Upper lobe of right lung (tissue), 1 donor: ENCODE measurements around the gene C11orf52. TPM values are rescaled to one million over a fixed set of nuclear protein-coding genes. Genes with fewer than 3 reads are reported as not detected.

ENCODE experiments used
- ATAC-seq: fragments of 200-7000 bp; cut with Tn5 transposase; one replicate; pipeline ENCODE4 v1.9.1; 2020; ENCODE audit warnings: mild to moderate bottlenecking, moderate library complexity
- DNase-seq: peaks from one replicate; pipeline ENCODE4 v3.0.0-alpha.2; 2020
- H3K27ac ChIP-seq: fragments of 200-600 bp; one replicate; pipeline ENCODE4 v1.8.0; 2022
- H3K27me3 ChIP-seq: fragments of 200-600 bp; one replicate; pipeline ENCODE4 v1.8.0; 2022; ENCODE audit warnings: mild to moderate bottlenecking
- H3K36me3 ChIP-seq: fragments of 200-600 bp; one replicate; pipeline ENCODE4 v1.8.0; 2022
- H3K4me1 ChIP-seq: fragments of 200-600 bp; one replicate; pipeline ENCODE4 v1.8.0; 2022
- H3K4me3 ChIP-seq: fragments of 200-600 bp; one replicate; pipeline ENCODE4 v1.8.0; 2022; ENCODE audit warnings: mild to moderate bottlenecking
- H3K9me3 ChIP-seq: fragments of 200-600 bp; one replicate; pipeline ENCODE4 v1.8.0; 2022
- CTCF ChIP-seq: fragments of 200-600 bp; IDR thresholded peaks from one replicate; pipeline ENCODE4 v1.8.0; 2022; ENCODE audit warnings: antibody characterized with exemption
- intact Hi-C: fragments of 100-400 bp; cut with DNase I; formaldehyde crosslinking; loops from one replicate; pipeline ENCODE4 v1.11.0; 2022
- total RNA-seq: library from RNA; stranded (reverse); fragmentation: NEBNext Ultra II Directional; extraction: Animal tissue kit (Norgen Biotek cat#: 25700); gene quantifications from one replicate; pipeline ENCODE4 v1.2.1, GENCODE V29; 2021
- donor health status: DM: no; HTN: yes; CAD: no; lungs with severe emphysema.

The C11orf52 gene
- total RNA-seq, 1 donor from 2014 or later: 9.8 TPM

- no peak for DNase-seq
- Histone ChIP-seq H3K4me3 (no peak overlapping the region), H3K36me3 (no peaks in the 10 kb centered on the region), H3K27ac (no peak overlapping the region), H3K9me3 (no peaks in the 10 kb centered on the region), H3K27me3 (no peaks in the 10 kb centered on the region), H3K4me1 (peaks cover 27% of the 10 kb centered on the region)
- TF ChIP-seq CTCF: no peak
- ATAC-seq: no peak
- intact Hi-C loops: no loop called here
Measured at GRCh38 chr11:111941963-111942362, 23.2 kb downstream of the C11orf52 start.

DNA sequence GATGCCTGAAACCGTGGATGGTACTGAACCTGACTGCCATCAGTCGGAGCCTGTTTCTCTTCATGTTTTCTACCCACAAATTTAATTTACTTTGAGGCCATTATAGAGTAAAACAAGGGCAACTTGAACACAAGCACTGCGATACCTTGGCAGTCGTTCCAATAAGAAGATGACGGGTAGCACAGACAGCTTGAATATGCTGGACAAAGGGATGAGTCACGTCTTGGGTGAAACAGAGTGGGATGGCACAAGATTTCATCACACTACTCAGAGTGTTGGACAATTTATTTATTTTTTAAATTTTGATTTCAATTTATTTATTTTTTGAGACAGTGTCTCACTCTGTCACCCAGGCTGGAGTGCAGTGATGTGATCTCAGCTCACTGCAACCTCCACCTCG lies 24.1 kb downstream of the C11orf52 start:
- intact Hi-C loops: no loop called here
- no peak for DNase-seq
- H3K9me3 ChIP-seq: no peaks in the 10 kb centered on the region
- no peak overlapping the region for H3K27ac ChIP-seq
- no peaks in the 10 kb centered on the region for H3K27me3 ChIP-seq
- no peak overlapping the region for H3K4me3 ChIP-seq
- H3K36me3 ChIP-seq: no peaks in the 10 kb centered on the region
- H3K4me1 ChIP-seq: peaks cover 20% of the 10 kb centered on the region
- ATAC-seq: no peak
- TF ChIP-seq CTCF: no peak

- DNase-seq (no peak), ATAC-seq (peak; percentile 69)
- peak overlapping the region; percentile 44 for H3K27ac ChIP-seq
- no peaks in the 10 kb centered on the region for H3K9me3 ChIP-seq
- peaks cover 11% of the 10 kb centered on the region for H3K4me1 ChIP-seq
- TF ChIP-seq CTCF: no peak
- no peaks in the 10 kb centered on the region for H3K27me3 ChIP-seq
- no peak overlapping the region for H3K4me3 ChIP-seq
- intact Hi-C loops: no loop called here
- H3K36me3 ChIP-seq: no peaks in the 10 kb centered on the region
Measured at GRCh38 chr11:111944139-111944538, 25.4 kb downstream of the C11orf52 start.

DNA sequence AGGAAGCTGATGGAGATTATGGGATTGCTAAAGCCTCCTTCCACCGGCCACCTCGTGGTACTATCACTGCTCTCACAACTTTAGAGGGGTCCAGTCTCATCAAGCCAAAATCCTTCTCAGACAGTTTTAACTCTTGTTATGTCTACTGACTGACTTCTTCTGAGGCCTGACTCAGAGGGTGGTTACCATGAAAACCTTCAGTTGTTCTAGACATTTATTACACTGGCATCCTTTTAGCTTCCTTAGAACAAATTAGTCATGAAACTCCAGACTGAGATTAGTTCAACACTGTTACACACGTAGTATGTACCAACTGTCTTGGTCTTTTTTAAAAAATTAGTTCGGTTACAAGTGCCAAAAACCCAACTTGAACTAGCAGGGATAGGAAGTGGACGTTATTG lies 25.9 kb downstream of the C11orf52 start:
- ATAC-seq: no peak
- peak overlapping the region; percentile 44 for H3K27ac ChIP-seq

DNA sequence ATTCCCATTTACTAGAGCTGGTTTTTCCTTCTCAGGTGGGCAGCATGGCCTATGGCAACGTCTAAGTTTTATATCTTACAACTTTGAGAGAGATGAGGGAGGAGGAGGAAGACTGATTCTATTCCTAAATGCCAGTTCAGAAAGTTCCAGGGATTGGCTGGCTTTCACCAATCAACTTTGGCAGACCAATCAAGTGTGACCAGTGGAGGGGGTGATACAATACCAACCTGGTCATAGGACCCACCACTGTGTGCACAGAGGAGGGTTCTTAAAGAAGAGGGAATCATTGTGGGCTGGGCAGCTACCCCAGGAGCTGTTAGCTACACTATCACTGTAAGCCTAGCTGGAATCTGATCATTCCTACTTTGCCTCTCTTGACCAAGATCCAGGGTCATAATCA lies 26.5 kb downstream of the C11orf52 start:
- no peak for DNase-seq
- Histone ChIP-seq H3K27ac (peak overlapping the region; percentile 31), H3K36me3 (no peaks in the 10 kb centered on the region), H3K27me3 (no peaks in the 10 kb centered on the region), H3K4me1 (peaks cover 11% of the 10 kb centered on the region), H3K9me3 (no peaks in the 10 kb centered on the region), H3K4me3 (no peak overlapping the region)
- TF ChIP-seq CTCF: no peak
- intact Hi-C loops: no loop called here
- no peak for ATAC-seq

More for the DNA sequence above, 25.9 kb downstream of the C11orf52 start:
- H3K27me3 ChIP-seq: no peaks in the 10 kb centered on the region
- no peak for TF ChIP-seq CTCF
- no peak for DNase-seq
- no peaks in the 10 kb centered on the region for H3K36me3 ChIP-seq
- peaks cover 11% of the 10 kb centered on the region for H3K4me1 ChIP-seq
- no peak overlapping the region for H3K4me3 ChIP-seq
- intact Hi-C loops: no loop called here
- H3K9me3 ChIP-seq: no peaks in the 10 kb centered on the region

GRCh38 chr11:111946499-111946898 lies 27.8 kb downstream of the C11orf52 start:
- Histone ChIP-seq H3K36me3 (no peaks in the 10 kb centered on the region), H3K4me3 (no peak overlapping the region), H3K4me1 (peaks cover 11% of the 10 kb centered on the region), H3K27me3 (no peaks in the 10 kb centered on the region), H3K27ac (no peak overlapping the region), H3K9me3 (no peaks in the 10 kb centered on the region)
- peak; percentile 42 for ATAC-seq
- no peak for DNase-seq
- intact Hi-C loops: no loop called here
- TF ChIP-seq CTCF: no peak
